IMR-90 (cell line): ENCODE results near the gene MMS19. TPM values are rescaled to one million over a fixed set of nuclear protein-coding genes. Genes with fewer than 3 reads are reported as not detected.

Experiments used
- ATAC-seq: fragments of 200-7000 bp; cut with Tn5 transposase; 2 replicates; pipeline ENCODE4 v1.9.1; 2020; ENCODE audit warnings: low read depth, mild to moderate bottlenecking, moderate library complexity
- BruUV-seq: library from RNA; stranded (reverse); fragments of 400-500 nt; replicated peaks from 2 replicates; lab custom pipeline; 2021; lab: Mats Ljungman, UMichigan
- CTCF ChIA-PET: fragments of 300-600 bp; formaldehyde crosslinking; extraction: SDS; loops from one replicate; lab custom pipeline; 2021; ENCODE audit warnings: antibody characterized with exemption; lab: Yijun Ruan, JAX
- POLR2A ChIA-PET: fragments of 300-600 bp; sonication (Branson Sonifier 250); formaldehyde crosslinking; loops from one replicate; lab custom pipeline; 2022; ENCODE audit warnings: antibody characterized with exemption; ENCODE audit not compliant: unreplicated experiment; lab: Charles Lee
- DNase-seq: peaks from one replicate; pipeline ENCODE4 v3.0.0; 2013
- H2AFZ ChIP-seq: replicated peaks from 2 replicates; pipeline ENCODE3; 2013; ENCODE audit warnings: low read length, mild to moderate bottlenecking; ENCODE audit not compliant: poor library complexity
- H2AK5ac ChIP-seq: 2 replicates; pipeline ENCODE4 v1.6.1; 2013; ENCODE audit warnings: low read depth, low read length, inconsistent platforms
- H2AK9ac ChIP-seq: replicated peaks from 2 replicates; pipeline ENCODE3; 2013; ENCODE audit warnings: mild to moderate bottlenecking, low read depth, low read length, moderate library complexity; ENCODE audit not compliant: poor library complexity
- H2BK120ac ChIP-seq: 2 replicates; pipeline ENCODE4 v1.6.1; 2013; ENCODE audit warnings: low read depth, low read length, inconsistent platforms
- H2BK15ac ChIP-seq: 3 replicates; pipeline ENCODE4 v1.6.1; 2013; ENCODE audit warnings: low read depth, low read length, inconsistent platforms
- H2BK20ac ChIP-seq: 2 replicates; pipeline ENCODE4 v1.6.1; 2013; ENCODE audit warnings: low read depth, mild to moderate bottlenecking, inconsistent platforms, low read length, moderate library complexity
- H2BK5ac ChIP-seq: 2 replicates; pipeline ENCODE4 v1.6.1; 2013; ENCODE audit warnings: mild to moderate bottlenecking, low read depth, low read length, inconsistent platforms; ENCODE audit not compliant: poor library complexity, severe bottlenecking
- H3K14ac ChIP-seq: replicated peaks from 2 replicates; pipeline ENCODE4 v1.6.1; 2013; ENCODE audit warnings: low read depth, low read length, inconsistent platforms
- H3K18ac ChIP-seq: 2 replicates; pipeline ENCODE4 v1.6.1; 2013; ENCODE audit warnings: low read depth, low read length, control low read depth
- H3K23ac ChIP-seq: 2 replicates; pipeline ENCODE4 v1.6.1; 2013; ENCODE audit warnings: low read depth, low read length, inconsistent platforms
- H3K27ac ChIP-seq: 2 replicates; pipeline ENCODE4 v1.5.1; 2013; ENCODE audit warnings: mild to moderate bottlenecking, control low read depth, low read length; ENCODE audit not compliant: insufficient read depth
- H3K27me3 ChIP-seq: 2 replicates; pipeline ENCODE4 v1.6.1; 2013; ENCODE audit warnings: low read length; ENCODE audit not compliant: control insufficient read depth, insufficient read depth
- H3K36me3 ChIP-seq: 2 replicates; pipeline ENCODE4 v1.6.1; 2013; ENCODE audit warnings: low read length, mixed read lengths; ENCODE audit not compliant: control insufficient read depth, insufficient read depth
- H3K4ac ChIP-seq: 2 replicates; pipeline ENCODE4 v1.6.1; 2013; ENCODE audit warnings: low read depth, low read length, inconsistent platforms
- H3K4me1 ChIP-seq: 2 replicates; pipeline ENCODE4 v1.6.1; 2013; ENCODE audit warnings: low read length, mixed read lengths; ENCODE audit not compliant: control insufficient read depth, insufficient read depth
- H3K4me2 ChIP-seq: 2 replicates; pipeline ENCODE4 v1.6.1; 2013; ENCODE audit warnings: low read depth, mild to moderate bottlenecking, control low read depth, low read length, moderate library complexity
- H3K4me3 ChIP-seq: 2 replicates; pipeline ENCODE4 v1.5.1; 2013; ENCODE audit warnings: low read depth, mild to moderate bottlenecking, control low read depth, low read length, moderate library complexity; ENCODE audit not compliant: insufficient read depth
- H3K56ac ChIP-seq: 2 replicates; pipeline ENCODE4 v1.6.1; 2013; ENCODE audit warnings: low read length, inconsistent platforms; ENCODE audit not compliant: insufficient read depth; ENCODE audit errors: extremely low read depth
- H3K79me1 ChIP-seq, 2 experiments: 2 replicates each; pipeline ENCODE4 v1.6.1; 2013; ENCODE audit warnings: low read length in 2 of 2, inconsistent platforms in 1 of 2, low read depth in 1 of 2
- H3K9ac ChIP-seq: 2 replicates; pipeline ENCODE4 v1.6.1; 2013; ENCODE audit warnings: low read depth, low read length, control low read depth
- H3K9me1 ChIP-seq: 2 replicates; pipeline ENCODE4 v1.6.1; 2013; ENCODE audit warnings: low read length, inconsistent platforms; ENCODE audit not compliant: insufficient read depth
- H3K9me3 ChIP-seq: 2 replicates; pipeline ENCODE4 v1.6.1; 2013; ENCODE audit warnings: low read length; ENCODE audit not compliant: control insufficient read depth, insufficient read depth
- H4K20me1 ChIP-seq: 2 replicates; pipeline ENCODE4 v1.6.1; 2013; ENCODE audit warnings: low read length, inconsistent platforms; ENCODE audit not compliant: insufficient read depth
- H4K5ac ChIP-seq: 2 replicates; pipeline ENCODE4 v1.6.1; 2013; ENCODE audit warnings: mild to moderate bottlenecking, low read depth, low read length, control low read depth
- H4K8ac ChIP-seq, 2 experiments: 2 replicates each; pipeline ENCODE4 v1.6.1; 2013; ENCODE audit warnings: low read depth in 2 of 2, low read length in 2 of 2, control low read depth in 1 of 2, inconsistent platforms in 1 of 2
- H4K91ac ChIP-seq: 2 replicates; pipeline ENCODE4 v1.6.1; 2013; ENCODE audit warnings: low read depth, low read length, inconsistent platforms; ENCODE audit not compliant: insufficient read depth
- BHLHE40 ChIP-seq: fragments of 150-350 bp; IDR thresholded peaks from 2 replicates; pipeline ENCODE4 v1.6.1; 2016; ENCODE audit warnings: mild to moderate bottlenecking, low read depth, low read length
- CEBPB ChIP-seq: IDR thresholded peaks from 2 replicates; pipeline ENCODE4 v1.6.1; 2012; ENCODE audit warnings: low read depth, low read length, improper control_type of control experiment
- CHD1 ChIP-seq: IDR thresholded peaks from 2 replicates; pipeline ENCODE4 v1.6.1; 2012; ENCODE audit warnings: low read depth, low read length, improper control_type of control experiment
- MAFK ChIP-seq: IDR thresholded peaks from 2 replicates; pipeline ENCODE4 v1.6.1; 2012; ENCODE audit warnings: low read depth, low read length, improper control_type of control experiment
- MAZ ChIP-seq: IDR thresholded peaks from 2 replicates; pipeline ENCODE4 v1.6.1; 2012; ENCODE audit warnings: low read depth, mild to moderate bottlenecking, low read length, improper control_type of control experiment, moderate library complexity, borderline replicate concordance
- NFE2L2 ChIP-seq: fragments of 150-350 bp; IDR thresholded peaks from 2 replicates; pipeline ENCODE4 v1.6.1; 2016; ENCODE audit warnings: low read depth, mild to moderate bottlenecking, low read length
- RCOR1 ChIP-seq: IDR thresholded peaks from 2 replicates; pipeline ENCODE4 v1.6.1; 2012; ENCODE audit warnings: mild to moderate bottlenecking, low read length, improper control_type of control experiment; ENCODE audit not compliant: insufficient replicate concordance
- SMC3 ChIP-seq: fragments of 150-350 bp; IDR thresholded peaks from 2 replicates; pipeline ENCODE4 v1.6.1; 2016; ENCODE audit warnings: low read depth, mild to moderate bottlenecking, antibody characterized with exemption, low read length, moderate library complexity
- WGBS, 2 experiments: methylation state at CpG; one replicate each; pipeline versions ENCODE4 v1.1.5 to v1.1.7; 2013; ENCODE audit warnings: missing lambda C conversion rate in 2 of 2; ENCODE audit not compliant: insufficient read length in 1 of 2; ENCODE audit errors: extremely low coverage in 2 of 2; 5-methylcytosine and 5-hydroxymethylcytosine counted together
- dilution Hi-C: fragments of 300-500 bp; cut with HindIII; formaldehyde crosslinking; loops from one replicate; pipeline ENCODE4 v1.14.3; 2018; ENCODE audit warnings: low sequenced_read_pairs; ENCODE audit not compliant: unreplicated experiment
- in situ Hi-C: fragments of 300-500 bp; cut with MboI; formaldehyde crosslinking; loops from 3 replicates; pipeline ENCODE4 v1.14.3; 2019; ENCODE audit warnings: low sequenced_read_pairs, inconsistent platforms, mixed read lengths
- intact Hi-C: fragments of 100-400 bp; cut with micrococcal nuclease; formaldehyde crosslinking; loops from 2 replicates; pipeline ENCODE4 v1.10.0; 2022
- polyA plus RNA-seq, 3 experiments: library from polyadenylated mRNA; depleted of rRNA; stranded (reverse); fragments of >200 nt; gene quantifications; 2 replicates each; pipeline ENCODE4 v1.2.3, GENCODE V29; 2012; ENCODE audit warnings: low replicate concordance in 1 of 3
- total RNA-seq: library from RNA; depleted of rRNA; stranded (reverse); fragments of >200 nt; gene quantifications from 2 replicates; pipeline ENCODE4 v1.2.3, GENCODE V29; 2012
- TF ChIP-seq, protein P1 (sequence below): conservative IDR thresholded peaks from 2 replicates; pipeline ENCODE4 v1.5.1; 2012; ENCODE audit warnings: mild to moderate bottlenecking, low read depth, low read length, improper control_type of control experiment
- TF ChIP-seq, protein P2 (sequence below): fragments of 150-350 bp; IDR thresholded peaks from 2 replicates; pipeline ENCODE4 v1.6.1; 2016; ENCODE audit warnings: low read depth, mild to moderate bottlenecking, low read length, moderate library complexity, borderline replicate concordance

Gene MMS19
- total and polyA plus RNA-seq, 2 of the 4 experiments (the other 2 are of a cell fraction) = 70.1 to 72.7 TPM

DNA sequence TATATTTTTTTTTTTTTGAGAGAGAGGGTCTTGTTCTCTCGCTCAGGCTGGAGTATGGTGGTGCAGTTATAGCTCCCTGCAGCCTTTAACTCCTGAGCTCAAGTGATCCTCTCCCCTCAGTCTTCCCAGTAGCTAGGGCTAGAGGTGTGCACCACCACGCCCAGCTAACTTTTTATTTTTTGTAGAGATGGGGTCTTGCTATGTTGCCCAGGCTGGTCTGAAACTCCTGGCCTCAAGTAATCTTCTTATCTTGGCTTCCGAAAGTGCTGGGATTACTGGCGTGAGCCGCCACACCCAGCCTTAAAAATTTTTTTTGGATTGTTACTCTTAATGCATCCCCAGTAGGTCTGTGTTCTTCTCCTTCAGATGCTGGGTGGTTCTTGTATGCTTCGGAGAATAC, 4.7 kb upstream of the MMS19 start:
- POLR2A ChIA-PET = no interaction called here
- peaks cover 59% of the 10 kb centered on the region for H4K20me1 ChIP-seq

More for the DNA sequence above, 4.7 kb upstream of the MMS19 start:
- H4K5ac ChIP-seq = no peak overlapping the region
- peaks cover 4% of the 10 kb centered on the region for H3K4me1 ChIP-seq
- no peak overlapping the region for H3K56ac ChIP-seq
- H3K36me3 ChIP-seq = no peaks in the 10 kb centered on the region
- ATAC-seq (no peak), DNase-seq (no peak)
- intact Hi-C loops = no loop called here
- TF ChIP-seq MAZ (no peak), NFE2L2 (no peak), MAFK (no peak), CHD1 (no peak), BHLHE40 (no peak), RCOR1 (no peak), CEBPB (no peak), SMC3 (no peak)
- TF ChIP-seq, protein P1, sequence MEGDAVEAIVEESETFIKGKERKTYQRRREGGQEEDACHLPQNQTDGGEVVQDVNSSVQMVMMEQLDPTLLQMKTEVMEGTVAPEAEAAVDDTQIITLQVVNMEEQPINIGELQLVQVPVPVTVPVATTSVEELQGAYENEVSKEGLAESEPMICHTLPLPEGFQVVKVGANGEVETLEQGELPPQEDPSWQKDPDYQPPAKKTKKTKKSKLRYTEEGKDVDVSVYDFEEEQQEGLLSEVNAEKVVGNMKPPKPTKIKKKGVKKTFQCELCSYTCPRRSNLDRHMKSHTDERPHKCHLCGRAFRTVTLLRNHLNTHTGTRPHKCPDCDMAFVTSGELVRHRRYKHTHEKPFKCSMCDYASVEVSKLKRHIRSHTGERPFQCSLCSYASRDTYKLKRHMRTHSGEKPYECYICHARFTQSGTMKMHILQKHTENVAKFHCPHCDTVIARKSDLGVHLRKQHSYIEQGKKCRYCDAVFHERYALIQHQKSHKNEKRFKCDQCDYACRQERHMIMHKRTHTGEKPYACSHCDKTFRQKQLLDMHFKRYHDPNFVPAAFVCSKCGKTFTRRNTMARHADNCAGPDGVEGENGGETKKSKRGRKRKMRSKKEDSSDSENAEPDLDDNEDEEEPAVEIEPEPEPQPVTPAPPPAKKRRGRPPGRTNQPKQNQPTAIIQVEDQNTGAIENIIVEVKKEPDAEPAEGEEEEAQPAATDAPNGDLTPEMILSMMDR = no peak
- TF ChIP-seq, protein P2, sequence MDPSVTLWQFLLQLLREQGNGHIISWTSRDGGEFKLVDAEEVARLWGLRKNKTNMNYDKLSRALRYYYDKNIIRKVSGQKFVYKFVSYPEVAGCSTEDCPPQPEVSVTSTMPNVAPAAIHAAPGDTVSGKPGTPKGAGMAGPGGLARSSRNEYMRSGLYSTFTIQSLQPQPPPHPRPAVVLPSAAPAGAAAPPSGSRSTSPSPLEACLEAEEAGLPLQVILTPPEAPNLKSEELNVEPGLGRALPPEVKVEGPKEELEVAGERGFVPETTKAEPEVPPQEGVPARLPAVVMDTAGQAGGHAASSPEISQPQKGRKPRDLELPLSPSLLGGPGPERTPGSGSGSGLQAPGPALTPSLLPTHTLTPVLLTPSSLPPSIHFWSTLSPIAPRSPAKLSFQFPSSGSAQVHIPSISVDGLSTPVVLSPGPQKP = no peak
- no TSS peak for BruUV-seq
- no peak overlapping the region for H3K4me2 ChIP-seq
- no peak overlapping the region for H3K9ac ChIP-seq
- CTCF ChIA-PET = interaction anchor here (1.0 kb wide), 1 partner anchor 11 kb away, joined by 3 read pairs; no protein-coding TSS in a partner anchor
- in situ Hi-C loops = no loop called here
- H3K23ac ChIP-seq = no peak overlapping the region
- H3K4ac ChIP-seq = no peak overlapping the region
- H3K4me3 ChIP-seq = no peak overlapping the region
- no peak overlapping the region for H2BK5ac ChIP-seq
- no peak overlapping the region for H2AK9ac ChIP-seq
- no peaks in the 10 kb centered on the region for H3K9me3 ChIP-seq
- no peak overlapping the region for H4K91ac ChIP-seq
- H2AK5ac ChIP-seq = no peak overlapping the region
- H2BK20ac ChIP-seq = no peak overlapping the region
- no peak overlapping the region for H3K18ac ChIP-seq
- no peak overlapping the region for H3K27ac ChIP-seq
- no peak overlapping the region for H3K14ac ChIP-seq
- H3K9me1 ChIP-seq = peaks cover 20% of the 10 kb centered on the region
- dilution Hi-C loops = no loop called here
- no peak overlapping the region for H2AFZ ChIP-seq
- H3K79me1 ChIP-seq = peaks cover 37 to 83% of the 10 kb centered on the region in 2 experiments
- no peak overlapping the region for H2BK15ac ChIP-seq
- H4K8ac ChIP-seq = no peak overlapping the region
- no peak overlapping the region for H2BK120ac ChIP-seq
- H3K27me3 ChIP-seq = no peaks in the 10 kb centered on the region
- WGBS, 2 experiments = no CpG with 5 or more reads among the region's 6 CpGs
